GM18502 (cell line): ENCODE measurements around the gene EIF4EBP2.

ENCODE experiments used
- ATAC-seq: cut with Tn5 transposase; IDR thresholded peaks from one replicate; pipeline ENCODE4 v1.9.1; 2021; ENCODE audit warnings: mild to moderate bottlenecking; ENCODE audit not compliant: unreplicated experiment, poor library complexity

EIF4EBP2 gene, protein sequence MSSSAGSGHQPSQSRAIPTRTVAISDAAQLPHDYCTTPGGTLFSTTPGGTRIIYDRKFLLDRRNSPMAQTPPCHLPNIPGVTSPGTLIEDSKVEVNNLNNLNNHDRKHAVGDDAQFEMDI

DNA sequence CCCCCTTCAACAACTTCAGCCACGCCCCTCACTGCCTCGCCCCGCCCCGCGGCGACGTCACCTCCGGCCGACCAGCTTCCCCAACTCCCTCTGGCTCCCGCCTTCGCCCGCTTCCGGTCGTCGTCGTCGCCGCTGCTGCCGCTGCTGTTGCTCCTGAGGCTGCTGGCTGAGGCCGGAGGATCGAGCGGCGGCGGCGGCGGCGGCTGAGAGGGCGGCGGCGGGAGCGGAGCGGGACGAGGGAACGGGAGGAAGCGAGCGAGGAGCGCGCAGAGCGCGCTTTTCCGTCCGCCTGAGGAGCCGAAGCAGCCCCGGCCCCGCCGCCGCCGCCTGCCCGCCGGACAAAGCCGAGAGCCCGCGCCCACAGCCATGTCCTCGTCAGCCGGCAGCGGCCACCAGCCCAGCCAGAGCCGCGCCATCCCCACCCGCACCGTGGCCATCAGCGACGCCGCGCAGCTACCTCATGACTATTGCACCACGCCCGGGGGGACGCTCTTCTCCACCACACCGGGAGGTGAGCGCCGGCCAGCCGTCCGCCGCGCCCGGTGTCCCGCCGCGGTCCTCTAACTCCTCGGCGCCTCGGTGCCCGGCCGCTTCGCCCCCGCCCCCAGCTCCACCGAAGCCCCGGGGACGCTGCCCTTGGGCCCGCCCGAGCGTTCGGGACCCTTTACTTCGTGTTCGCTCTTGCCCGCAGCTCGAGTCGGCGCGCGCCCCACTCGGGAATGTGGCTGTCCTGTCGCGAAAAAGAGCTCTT lies at the start of gene EIF4EBP2:
Gene EIF4EBP2, plus strand, starts transcription at position 110 of the 751 bp plus-strand sequence. Its CDS starts 257 bp downstream, at position 367.
- peak; percentile 90 for ATAC-seq

DNA sequence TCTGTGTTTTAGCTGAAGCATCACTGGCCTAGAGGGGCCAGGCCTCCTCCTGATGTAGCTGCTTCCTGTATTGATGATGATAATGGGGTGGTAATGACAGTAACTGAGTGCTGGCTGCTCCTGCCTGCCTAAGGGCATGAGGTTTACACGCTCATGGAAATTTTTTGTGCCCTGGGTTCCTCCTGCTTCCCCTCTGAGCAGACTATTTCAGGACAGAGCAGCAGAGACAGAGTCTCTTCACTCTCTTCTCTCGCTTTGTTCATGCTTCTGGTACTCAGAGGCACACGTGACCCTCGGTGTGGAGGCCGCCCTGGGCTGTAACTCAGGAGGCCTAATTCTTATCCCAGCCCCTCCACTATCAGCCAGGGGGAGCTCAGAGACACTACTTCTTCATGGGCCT lies 49.4 kb upstream of the EIF4EBP2 start:
- peak; percentile 31 for ATAC-seq

DNA sequence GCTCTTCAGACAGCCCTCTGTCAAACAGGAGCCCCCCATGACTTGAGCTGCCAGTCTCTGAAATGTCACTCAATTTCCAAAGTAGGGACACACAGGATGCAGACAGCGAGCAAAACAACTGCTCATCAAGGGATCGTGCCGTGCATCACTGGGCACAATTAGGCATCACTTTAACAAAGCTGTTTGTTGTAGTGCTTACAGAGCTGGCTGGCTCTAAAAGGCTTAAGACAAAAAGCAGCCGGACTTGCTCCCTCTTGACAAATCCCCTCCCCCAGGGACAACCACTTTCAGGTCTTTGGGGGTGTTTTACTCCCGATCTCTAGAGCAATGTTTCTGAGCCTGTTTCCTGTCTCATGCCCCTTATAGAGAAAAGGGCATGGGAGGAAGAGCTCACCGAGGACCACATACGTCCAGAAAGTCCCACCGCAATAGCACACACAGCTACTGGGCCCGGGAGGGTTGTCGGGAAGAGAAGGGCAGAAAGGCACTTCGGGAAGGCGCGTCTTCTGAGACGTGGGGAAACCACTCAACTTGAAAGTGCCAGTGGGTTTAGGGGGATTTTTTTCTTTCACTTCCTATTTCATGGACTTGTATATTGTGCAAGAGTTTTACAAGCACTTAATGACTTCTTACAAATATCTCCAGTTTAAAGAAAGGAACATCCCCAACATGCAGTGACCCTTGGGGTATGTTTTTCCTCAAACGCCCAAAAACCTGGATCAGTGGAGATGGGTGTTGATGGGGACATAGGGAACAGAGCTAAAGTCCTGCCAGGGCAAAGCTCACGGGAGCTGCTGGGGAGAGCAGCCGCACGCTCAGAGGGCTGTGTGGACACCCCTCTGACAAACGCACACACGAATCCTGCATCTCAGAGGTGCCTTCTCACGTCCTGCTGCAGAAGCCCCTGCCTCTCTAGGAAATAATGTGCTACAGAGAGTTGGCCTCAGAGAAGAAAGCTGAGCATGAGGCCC lies 48.6 kb upstream of the EIF4EBP2 start:
- peak; percentile 68 for ATAC-seq

DNA sequence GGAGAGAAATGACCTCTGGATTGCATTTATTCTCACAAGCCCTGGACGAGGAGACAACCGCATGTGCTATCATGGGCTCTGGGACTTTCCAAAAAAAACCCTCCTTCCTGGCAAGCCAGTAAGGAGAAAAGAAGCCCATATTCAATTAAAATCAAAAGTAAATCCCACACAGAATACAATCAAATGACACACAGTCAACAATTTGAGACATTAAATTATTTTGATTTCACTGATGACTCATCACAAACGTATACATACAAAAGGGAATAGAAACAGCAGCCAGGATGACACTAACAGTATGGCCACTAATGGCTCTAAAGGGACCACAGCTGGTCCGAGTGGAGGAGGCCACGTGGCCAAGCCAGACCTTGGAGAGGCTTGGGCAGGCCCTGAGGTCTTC lies 46.4 kb upstream of the EIF4EBP2 start:
- no peak for ATAC-seq

DNA sequence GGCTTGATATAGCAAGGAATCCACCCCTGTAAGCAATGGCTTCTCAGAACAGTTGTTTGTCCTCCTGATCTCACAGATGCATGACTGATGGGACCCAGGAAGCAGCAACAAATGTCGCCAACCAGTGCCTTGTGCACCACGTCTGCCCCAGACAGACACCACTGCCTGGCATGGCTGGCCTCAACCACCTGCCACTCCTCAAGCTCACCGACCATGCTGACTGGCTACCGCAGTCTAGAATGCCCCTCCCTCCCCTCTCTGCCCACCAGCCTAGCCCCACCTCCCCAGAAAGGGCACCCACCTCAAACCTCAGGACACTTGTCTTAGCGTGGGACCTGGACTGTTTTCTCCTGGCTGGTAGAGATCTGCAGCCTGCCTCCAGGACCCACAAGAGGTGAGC lies 45.5 kb upstream of the EIF4EBP2 start:
- no peak for ATAC-seq

DNA sequence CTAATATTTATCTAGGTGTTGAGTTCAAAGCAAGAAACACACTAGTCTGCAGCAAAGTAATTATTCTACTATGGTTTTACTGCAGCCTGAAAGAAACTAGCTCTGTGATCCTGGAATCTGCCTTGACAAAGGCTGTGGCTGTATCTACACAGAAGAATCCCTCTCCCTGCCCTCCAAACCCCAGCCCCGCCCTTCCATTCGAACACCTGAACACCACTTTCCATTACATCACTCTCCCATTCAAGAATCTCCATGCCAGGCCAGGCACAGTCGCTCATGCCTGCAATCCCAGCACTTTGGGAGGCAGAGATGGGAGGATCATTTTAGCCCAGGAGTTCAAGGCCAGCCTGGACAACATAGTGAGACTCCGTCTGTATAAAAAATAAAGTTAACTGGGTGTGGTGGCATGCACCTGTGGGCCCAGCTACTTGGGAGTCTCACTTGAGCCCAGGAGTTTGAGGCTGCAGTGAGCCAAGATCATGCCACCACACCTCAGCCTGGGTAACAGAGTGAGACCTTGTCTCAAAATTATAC lies 44.9 kb upstream of the EIF4EBP2 start:
- ATAC-seq = no peak

DNA sequence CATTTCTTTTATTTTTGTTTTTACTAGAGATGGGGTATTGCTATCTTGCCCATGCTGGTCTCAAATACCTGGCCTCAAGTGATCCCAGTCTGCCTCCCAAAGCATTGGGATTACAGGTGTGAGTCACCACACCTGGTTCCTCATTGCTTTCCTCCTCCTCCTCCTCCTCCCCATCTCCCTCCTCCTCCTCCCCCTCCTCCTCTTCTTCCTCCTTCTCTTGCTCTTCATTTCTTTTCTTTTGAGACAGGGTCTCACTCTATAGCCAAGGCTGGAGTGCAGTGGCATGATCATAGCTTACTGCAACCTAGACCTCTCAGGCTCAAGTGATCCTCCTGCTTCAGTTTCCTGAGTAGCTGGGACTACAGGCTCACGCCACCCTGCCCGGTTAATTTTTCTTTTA lies 43.7 kb upstream of the EIF4EBP2 start:
- ATAC-seq = no peak

DNA sequence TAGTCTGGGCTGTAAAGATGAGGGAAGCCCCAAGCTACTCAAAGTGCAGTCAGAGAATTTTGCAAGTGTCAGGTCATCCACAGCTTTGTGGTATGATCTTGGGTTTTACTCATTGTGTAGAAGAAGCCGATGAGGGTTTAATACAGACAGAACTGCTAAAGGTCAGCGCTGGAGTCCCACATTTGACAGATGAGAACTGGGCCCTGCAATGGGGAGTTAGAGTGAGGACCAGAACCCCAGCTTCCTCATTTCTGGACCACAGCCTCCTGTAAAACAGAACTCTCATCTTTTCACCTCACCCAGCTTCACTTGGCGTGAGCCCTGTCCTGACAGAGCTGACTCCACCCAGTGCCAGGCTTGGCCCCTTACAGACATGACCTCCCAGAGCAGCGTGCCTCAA lies 41.6 kb upstream of the EIF4EBP2 start:
- ATAC-seq = no peak

DNA sequence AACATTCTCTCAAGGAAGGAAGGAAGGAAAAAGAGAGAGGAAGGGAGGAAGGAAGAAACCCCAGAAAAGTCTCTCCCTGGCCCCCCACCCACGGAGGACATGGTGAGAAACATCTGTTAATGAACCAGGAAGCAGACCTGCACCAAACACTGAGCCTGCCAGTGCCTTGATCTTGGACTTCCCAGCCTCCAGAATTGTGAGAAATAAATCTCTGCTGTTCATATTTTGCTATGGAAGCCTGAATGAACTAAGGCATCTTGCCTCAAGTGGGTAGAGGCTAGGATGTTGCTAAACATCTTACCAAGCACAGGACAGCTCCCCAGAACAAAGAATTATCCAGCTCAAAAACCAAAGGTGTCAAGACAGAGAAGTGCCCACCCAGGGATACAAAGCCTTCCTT lies 40.7 kb upstream of the EIF4EBP2 start:
- no peak for ATAC-seq

DNA sequence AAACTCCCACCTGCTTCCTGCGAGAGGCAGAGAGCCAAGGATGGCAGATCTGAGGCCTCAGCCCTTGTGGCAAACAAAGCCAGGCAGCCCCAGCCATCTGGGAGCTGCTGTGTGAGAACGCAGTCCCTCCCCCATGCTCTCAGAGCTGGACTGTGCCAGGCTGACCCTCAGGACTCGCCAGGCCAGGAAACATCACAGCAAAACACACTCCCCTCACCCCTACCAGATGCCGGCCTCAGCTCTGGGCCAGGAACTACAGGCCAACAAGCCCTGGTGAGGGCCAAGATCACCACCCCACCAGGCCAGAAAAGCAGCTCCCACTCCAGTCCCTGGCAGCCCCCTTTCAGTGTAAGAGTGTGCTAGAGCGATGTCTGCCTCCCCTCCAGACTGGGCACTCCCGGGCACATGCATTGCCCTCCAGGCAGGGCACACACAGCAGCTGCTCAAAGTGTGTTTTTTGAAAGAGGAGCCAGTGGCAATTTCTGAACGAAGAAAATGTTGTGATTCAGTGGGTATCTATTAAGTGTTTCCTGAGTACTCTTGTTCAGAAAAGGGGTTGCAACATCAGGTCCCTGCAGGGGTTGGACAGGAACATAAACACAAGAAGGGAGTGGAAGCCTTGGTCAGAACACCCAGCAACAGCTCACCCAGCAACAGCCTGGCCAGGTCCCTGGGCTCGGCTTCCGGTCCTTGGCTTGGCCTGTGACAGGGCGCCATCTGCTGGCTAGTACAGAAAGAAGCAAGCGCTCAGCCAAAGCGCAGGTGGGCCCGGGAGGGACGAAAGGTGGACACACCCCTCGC lies 39.8 kb upstream of the EIF4EBP2 start:
- ATAC-seq = peak; percentile 85

DNA sequence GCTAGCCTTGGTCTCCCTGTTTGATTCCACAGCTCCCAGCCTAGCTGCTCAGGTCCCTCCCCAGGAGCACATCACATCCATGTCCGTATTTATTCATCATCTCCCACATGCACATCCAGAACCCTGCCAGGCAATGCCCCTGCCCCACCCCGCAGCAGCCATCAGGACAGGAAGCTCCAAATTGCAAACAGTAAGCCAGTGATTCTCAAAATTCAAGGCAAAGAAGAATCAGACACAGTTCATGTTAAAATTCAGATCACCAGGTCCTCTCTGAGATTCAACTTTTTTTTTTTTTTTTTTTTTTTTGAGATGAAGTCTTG lies 39.2 kb upstream of the EIF4EBP2 start:
- ATAC-seq = no peak

DNA sequence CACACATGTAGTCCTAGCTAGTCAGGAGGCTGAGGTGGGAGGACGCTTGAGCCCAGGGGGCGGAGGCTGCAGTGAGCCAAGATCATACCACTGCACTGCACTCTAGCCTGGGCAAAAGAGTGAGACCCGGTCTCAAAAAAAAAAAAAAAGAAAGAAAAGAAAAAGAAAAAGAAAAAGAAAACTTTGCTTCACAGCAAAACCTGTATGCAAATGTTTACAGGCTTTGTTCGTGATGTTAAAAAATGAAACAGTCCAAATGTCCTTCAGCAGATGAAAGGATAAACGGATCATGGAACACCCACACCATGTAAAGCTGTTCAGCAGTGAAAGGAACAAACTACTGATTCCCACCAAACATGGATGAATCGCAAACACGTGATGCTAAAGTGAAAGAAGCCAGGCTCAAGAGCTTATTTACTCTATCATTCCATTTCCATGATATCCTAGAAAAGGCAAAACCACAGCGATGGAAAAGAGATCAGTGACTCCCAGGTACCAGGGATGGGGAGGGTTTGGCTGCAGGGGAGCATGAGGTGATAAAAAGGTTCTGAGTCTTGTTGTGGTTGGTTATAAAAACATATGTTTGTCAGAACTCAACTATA lies 36.6 kb upstream of the EIF4EBP2 start:
- no peak for ATAC-seq

DNA sequence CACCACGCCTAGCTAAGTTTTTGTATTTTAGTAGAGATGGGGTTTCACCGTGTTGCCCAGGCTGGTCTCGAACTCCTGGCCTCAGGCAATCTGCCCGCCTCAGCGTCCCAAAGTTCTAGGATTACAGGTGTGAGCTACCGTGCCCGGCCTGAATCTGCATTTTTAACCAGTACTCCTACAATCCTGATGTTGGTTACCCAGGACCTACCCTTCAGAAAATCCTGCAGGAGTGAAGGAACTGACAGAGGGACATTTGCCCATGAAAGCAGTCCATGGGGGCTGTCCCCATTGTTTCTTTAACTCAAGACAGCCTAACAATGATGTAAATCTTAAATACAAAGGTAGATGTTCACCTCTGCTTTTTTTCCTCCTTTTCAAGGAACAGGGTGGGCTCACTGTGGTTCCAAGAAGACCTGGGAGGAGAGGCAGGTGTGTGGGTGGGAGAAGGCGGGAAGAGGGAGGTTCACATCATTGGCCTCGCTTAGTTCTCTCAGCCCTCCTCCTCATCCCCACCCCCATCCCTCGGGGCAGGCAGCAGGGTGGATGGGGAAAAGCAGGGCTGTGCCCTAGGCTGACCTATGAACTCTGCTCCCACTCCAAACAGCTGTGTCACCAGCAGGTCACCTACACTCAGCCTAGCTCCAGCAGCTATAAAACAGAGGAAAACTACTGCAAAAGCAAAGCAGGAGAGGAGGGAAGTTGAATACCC lies 35.0 kb upstream of the EIF4EBP2 start:
- ATAC-seq = no peak

DNA sequence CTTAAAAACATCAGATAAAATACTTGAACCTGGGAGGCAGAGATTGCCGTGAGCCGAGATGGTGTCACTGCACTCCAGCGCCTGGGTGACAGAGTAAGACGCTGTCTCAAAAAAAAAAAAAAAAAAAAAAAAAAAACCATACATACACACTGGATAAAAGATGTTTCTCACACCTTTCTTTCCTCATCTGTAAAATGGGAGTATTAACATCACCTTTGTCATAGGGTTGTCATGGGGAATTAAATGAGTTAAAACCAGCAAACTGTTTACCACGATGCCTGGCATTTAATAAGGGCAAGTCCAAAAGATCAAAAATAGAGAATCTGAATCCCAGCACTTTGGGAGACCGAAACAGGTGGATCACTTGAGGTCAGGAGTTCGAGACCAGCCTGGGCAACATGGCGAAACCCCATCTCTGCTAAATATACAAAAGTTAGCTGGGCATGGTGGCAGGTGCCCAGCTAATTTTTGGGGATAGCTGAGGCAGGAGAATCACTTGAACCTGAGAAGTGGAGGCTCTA lies 34.4 kb upstream of the EIF4EBP2 start:
- ATAC-seq = no peak

DNA sequence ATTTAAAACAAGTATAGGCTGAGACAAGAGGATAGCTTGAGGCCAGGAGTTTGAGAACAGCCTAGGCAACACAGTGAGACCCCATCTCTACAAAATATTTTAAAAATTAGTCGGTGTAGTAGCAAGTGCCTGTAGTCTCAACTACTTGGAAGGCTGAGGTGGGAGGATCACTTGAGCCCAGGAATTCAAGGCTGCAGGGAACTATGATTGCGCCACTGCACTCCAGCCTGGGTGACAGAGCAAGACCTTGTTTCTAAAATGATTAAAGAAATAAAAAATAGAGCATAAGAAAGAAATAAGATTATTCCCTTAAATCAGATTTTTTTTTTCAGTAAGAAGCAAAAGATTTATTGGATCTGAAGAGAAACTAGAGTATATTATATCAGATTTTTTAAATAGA lies 33.2 kb upstream of the EIF4EBP2 start:
- ATAC-seq = no peak

DNA sequence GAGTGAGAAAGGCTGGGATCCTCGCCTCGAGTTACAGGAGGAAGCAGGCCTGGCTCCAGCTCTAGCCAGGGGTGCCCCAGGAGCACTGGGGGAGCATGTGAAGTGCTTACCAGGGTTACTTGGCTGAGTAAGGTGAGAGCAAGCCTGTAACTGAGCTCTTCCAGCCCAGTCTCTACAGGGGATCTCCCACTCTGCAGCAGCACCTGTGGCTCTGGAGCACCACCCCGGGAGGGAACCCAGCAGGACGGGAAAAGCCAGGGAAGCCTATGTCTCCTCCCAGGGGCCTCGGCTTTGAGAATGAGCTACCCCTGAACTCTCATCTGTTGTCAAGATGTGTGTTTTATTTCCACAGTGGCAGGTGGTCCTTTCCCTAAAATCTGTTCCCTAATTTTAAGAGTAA lies 32.1 kb upstream of the EIF4EBP2 start:
- ATAC-seq = no peak

DNA sequence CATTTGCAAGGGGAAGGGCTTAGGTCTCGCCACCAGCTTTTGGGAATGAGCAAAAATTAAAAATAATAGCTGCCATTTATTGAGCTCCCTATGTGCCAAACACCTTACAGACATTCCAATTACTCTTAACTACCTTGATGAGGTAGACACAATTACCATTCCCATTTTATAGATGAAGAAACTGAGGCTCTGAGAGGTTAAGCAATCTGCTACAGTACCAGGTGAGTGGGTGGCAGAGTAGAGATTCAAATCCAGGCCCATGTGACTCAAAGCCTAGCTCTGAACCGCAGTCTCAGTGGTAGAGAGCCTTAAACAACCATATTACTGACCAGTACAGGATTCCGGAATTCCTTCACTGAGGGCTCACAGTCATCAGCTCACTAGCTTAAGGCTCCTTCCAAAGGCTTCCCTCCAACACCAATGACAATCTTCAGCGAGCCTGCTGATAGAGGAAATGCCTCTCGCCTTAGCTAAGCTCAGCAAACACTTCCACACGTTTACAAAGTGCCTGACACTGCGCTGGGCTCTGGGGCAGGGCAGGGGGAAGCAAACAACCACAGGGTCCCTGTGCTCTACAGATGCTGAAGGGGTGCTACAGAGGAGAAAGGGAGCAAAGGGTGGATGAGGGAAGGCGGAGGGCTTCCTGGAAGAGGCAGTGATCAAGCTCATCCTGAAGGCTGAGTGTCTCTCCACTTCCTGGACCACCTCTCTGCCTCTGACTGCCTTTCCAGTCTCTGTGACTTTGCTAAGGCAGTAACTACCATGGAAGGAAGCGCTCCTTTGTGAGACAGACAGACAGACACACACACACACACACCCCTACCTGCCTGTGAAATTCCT lies 28.9 kb upstream of the EIF4EBP2 start:
- no peak for ATAC-seq
